SH-SY5Y (cell line): ENCODE data around the gene CCDC150.

Experiments used
- GATA2 ChIP-seq: IDR thresholded peaks from 2 replicates; pipeline ENCODE4 v1.6.1; 2011; ENCODE audit warnings: mild to moderate bottlenecking, low read depth, low read length
- GATA3 ChIP-seq: IDR thresholded peaks from 2 replicates; pipeline ENCODE4 v1.6.1; 2011; ENCODE audit warnings: low read depth, mild to moderate bottlenecking, low read length, moderate library complexity

CCDC150 gene

GRCh38 chr2:196609806-196610205 lies 29.7 kb upstream of the CCDC150 start:
- no peak for TF ChIP-seq GATA2
- no peak for TF ChIP-seq GATA3

- TF ChIP-seq GATA2, result no peak
- no peak for TF ChIP-seq GATA3
Observed at GRCh38 chr2:196610796-196611195, 28.7 kb upstream of the CCDC150 start.

GRCh38 chr2:196613302-196613701 lies 26.2 kb upstream of the CCDC150 start:
- TF ChIP-seq GATA2, result no peak
- TF ChIP-seq GATA3, result no peak

- no peak for TF ChIP-seq GATA2
- TF ChIP-seq GATA3, result no peak
Observed at GRCh38 chr2:196617430-196617829, 22.1 kb upstream of the CCDC150 start.

GRCh38 chr2:196618661-196619060 lies 20.9 kb upstream of the CCDC150 start:
- TF ChIP-seq GATA2, result no peak
- TF ChIP-seq GATA3, result no peak

- TF ChIP-seq GATA3 (no peak), GATA2 (no peak)
Observed at GRCh38 chr2:196630531-196630930, 9.0 kb upstream of the CCDC150 start.

GRCh38 chr2:196635156-196635555 lies 4.4 kb upstream of the CCDC150 start:
- TF ChIP-seq GATA2, result no peak
- TF ChIP-seq GATA3, result no peak

- TF ChIP-seq GATA3 (no peak), GATA2 (no peak)
Observed at GRCh38 chr2:196638765-196639164, 750 bp upstream of the CCDC150 start.

- no peak for TF ChIP-seq GATA3
- TF ChIP-seq GATA2, result no peak
Observed at GRCh38 chr2:196640031-196640548, 575 bp downstream of the CCDC150 start.

GRCh38 chr2:196649202-196649601 lies 9.7 kb downstream of the CCDC150 start:
- TF ChIP-seq GATA2, result no peak
- TF ChIP-seq GATA3, result no peak

GRCh38 chr2:196651387-196652094 lies 12.0 kb downstream of the CCDC150 start:
- TF ChIP-seq GATA2 (no peak), GATA3 (no peak)

GRCh38 chr2:196652869-196653268 lies 13.4 kb downstream of the CCDC150 start:
- TF ChIP-seq GATA2 (no peak), GATA3 (no peak)

GRCh38 chr2:196653843-196654242 lies 14.3 kb downstream of the CCDC150 start:
- no peak for TF ChIP-seq GATA2

- TF ChIP-seq GATA2 (no peak), GATA3 (no peak)
Observed at GRCh38 chr2:196655761-196656160, 16.2 kb downstream of the CCDC150 start.

- TF ChIP-seq GATA2 (no peak), GATA3 (no peak)
Observed at GRCh38 chr2:196657333-196657732, 17.8 kb downstream of the CCDC150 start.

- TF ChIP-seq GATA3, result no peak
- no peak for TF ChIP-seq GATA2
Observed at GRCh38 chr2:196659844-196660243, 20.3 kb downstream of the CCDC150 start.

- no peak for TF ChIP-seq GATA3
- no peak for TF ChIP-seq GATA2
Observed at GRCh38 chr2:196660244-196660643, 20.7 kb downstream of the CCDC150 start.
